Endodermal cell (in vitro differentiated cells): ENCODE data around the gene CST5. TPM values are rescaled to one million over a fixed set of nuclear protein-coding genes. Genes with fewer than 3 reads are reported as not detected.
A peak's percentile ranks its signal among the peaks of the same experiment; 100 is the strongest.

Experiments
- DNase-seq: peaks from one replicate; pipeline ENCODE4 v3.0.0-alpha.2; 2017
- H3K27ac ChIP-seq: 2 replicates; pipeline ENCODE4 v1.5.1; 2013; ENCODE audit warnings: mild to moderate bottlenecking, low read depth, low read length, moderate library complexity
- H3K27me3 ChIP-seq: 2 replicates; pipeline ENCODE4 v1.6.1; 2013; ENCODE audit warnings: mild to moderate bottlenecking, low read length, moderate library complexity; ENCODE audit not compliant: insufficient read depth, control insufficient read depth, poor library complexity, severe bottlenecking
- H3K36me3 ChIP-seq: 2 replicates; pipeline ENCODE4 v1.7.0; 2013; ENCODE audit warnings: mild to moderate bottlenecking, low read length, moderate library complexity; ENCODE audit not compliant: control insufficient read depth, insufficient read depth
- H3K4me1 ChIP-seq: one replicate; pipeline ENCODE4 v1.7.0; 2013; ENCODE audit warnings: low read length; ENCODE audit not compliant: control insufficient read depth, insufficient read depth
- H3K4me3 ChIP-seq: 2 replicates; pipeline ENCODE4 v1.5.1; 2013; ENCODE audit warnings: mild to moderate bottlenecking, low read length, moderate library complexity
- H3K9ac ChIP-seq: 2 replicates; pipeline ENCODE4 v1.6.1; 2013; ENCODE audit warnings: mild to moderate bottlenecking, low read length, moderate library complexity; ENCODE audit not compliant: poor library complexity, severe bottlenecking; ENCODE audit errors: extremely low read depth
- H3K9me3 ChIP-seq: 2 replicates; pipeline ENCODE4 v1.6.1; 2013; ENCODE audit warnings: mild to moderate bottlenecking, low read length, moderate library complexity; ENCODE audit not compliant: control insufficient read depth
- H3K27ac Mint-ChIP-seq: 2 replicates; pipeline ENCODE4 v1.8.0; 2020; ENCODE audit warnings: mixed read lengths
- H3K27me3 Mint-ChIP-seq: 2 replicates; pipeline ENCODE4 v1.8.0; 2021; ENCODE audit warnings: mild to moderate bottlenecking, mixed read lengths; ENCODE audit not compliant: insufficient read depth
- H3K36me3 Mint-ChIP-seq: 2 replicates; pipeline ENCODE4 v1.8.0; 2020; ENCODE audit warnings: low read depth, mixed read lengths
- H3K4me1 Mint-ChIP-seq: 2 replicates; pipeline ENCODE4 v1.8.0; 2020; ENCODE audit warnings: mixed read lengths
- H3K4me3 Mint-ChIP-seq: 2 replicates; pipeline ENCODE4 v1.8.0; 2020; ENCODE audit warnings: mild to moderate bottlenecking, moderate library complexity, mixed read lengths
- H3K9me3 Mint-ChIP-seq: 2 replicates; pipeline ENCODE4 v1.8.0; 2020; ENCODE audit warnings: mild to moderate bottlenecking, mixed read lengths
- WGBS, 2 experiments: methylation state at CpG; one replicate each; pipeline versions ENCODE4 v1.1.5 to v1.1.7; 2013; ENCODE audit warnings: missing lambda C conversion rate in 2 of 2, mixed read lengths in 1 of 2; ENCODE audit not compliant: insufficient coverage in 1 of 2, insufficient read length in 1 of 2; 5-methylcytosine and 5-hydroxymethylcytosine counted together
- total RNA-seq, 2 donors: library from RNA; stranded (reverse); fragmentation: NEBNext Ultra II Directional in 1 of 2; extraction: Animal tissue kit (Norgen Biotek cat#: 25700) in 1 of 2; gene quantifications; 2 replicates in 1 of 2; 3 replicates in 1 of 2; pipeline ENCODE4 v1.2.1, GENCODE V29; 2021
- TF ChIP-seq, protein P1 (sequence below): fragments of 200-600 bp; sonication (generic); conservative IDR thresholded peaks from 2 replicates; pipeline ENCODE4 v1.5.0; 2021; ENCODE audit warnings: antibody characterized with exemption, mild to moderate bottlenecking

The CST5 gene
- total RNA-seq, 2 donors from 2014 or later = not detected

DNA sequence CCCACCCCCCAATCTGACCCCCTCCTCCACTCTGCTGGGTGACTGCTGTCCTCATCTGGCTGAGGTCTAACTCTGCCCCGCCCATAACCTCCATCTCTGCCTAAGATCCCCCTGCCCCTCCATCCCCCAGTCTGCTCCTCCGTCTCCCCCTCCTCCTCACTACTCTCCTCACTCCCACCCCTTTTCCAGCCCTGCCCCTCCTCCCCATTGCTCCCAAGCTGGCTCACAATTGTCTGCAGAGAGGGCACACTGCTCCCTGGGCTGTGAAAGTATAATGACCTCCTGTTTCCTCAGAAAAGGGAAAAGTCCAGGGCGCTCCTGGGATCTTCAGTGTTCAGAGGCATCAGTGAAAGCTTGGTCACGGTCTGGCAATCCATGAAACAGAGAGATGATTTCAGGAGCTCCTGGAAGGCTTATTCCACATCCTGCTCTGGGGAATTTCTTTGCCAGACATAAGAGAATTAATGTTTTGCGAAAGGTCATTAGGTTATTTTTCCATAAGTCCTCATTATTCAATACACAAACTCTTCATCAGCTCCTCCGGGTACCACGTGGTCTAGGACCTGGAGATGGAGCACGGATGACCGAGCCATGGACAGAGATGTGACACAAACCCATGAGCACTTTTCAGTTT lies 21.5 kb downstream of the CST5 start:
- peaks cover 20% of the 10 kb centered on the region for H3K4me1 Mint-ChIP-seq
- H3K27ac Mint-ChIP-seq = no peak overlapping the region
- WGBS, 2 experiments = 50 to 67% methylated on average over 3 to 9 of the region's 9 CpGs
- H3K36me3 ChIP-seq = no peaks in the 10 kb centered on the region
- peak overlapping the region; percentile 70 for H3K27ac ChIP-seq
- H3K9me3 ChIP-seq = peaks cover 3% of the 10 kb centered on the region
- H3K4me1 ChIP-seq = no peaks in the 10 kb centered on the region
- no peak overlapping the region for H3K9ac ChIP-seq
- H3K36me3 Mint-ChIP-seq = no peaks in the 10 kb centered on the region
- no peak overlapping the region for H3K4me3 ChIP-seq
- no peaks in the 10 kb centered on the region for H3K9me3 Mint-ChIP-seq
- no peaks in the 10 kb centered on the region for H3K27me3 Mint-ChIP-seq
- no peak overlapping the region for H3K4me3 Mint-ChIP-seq
- TF ChIP-seq, protein P1, sequence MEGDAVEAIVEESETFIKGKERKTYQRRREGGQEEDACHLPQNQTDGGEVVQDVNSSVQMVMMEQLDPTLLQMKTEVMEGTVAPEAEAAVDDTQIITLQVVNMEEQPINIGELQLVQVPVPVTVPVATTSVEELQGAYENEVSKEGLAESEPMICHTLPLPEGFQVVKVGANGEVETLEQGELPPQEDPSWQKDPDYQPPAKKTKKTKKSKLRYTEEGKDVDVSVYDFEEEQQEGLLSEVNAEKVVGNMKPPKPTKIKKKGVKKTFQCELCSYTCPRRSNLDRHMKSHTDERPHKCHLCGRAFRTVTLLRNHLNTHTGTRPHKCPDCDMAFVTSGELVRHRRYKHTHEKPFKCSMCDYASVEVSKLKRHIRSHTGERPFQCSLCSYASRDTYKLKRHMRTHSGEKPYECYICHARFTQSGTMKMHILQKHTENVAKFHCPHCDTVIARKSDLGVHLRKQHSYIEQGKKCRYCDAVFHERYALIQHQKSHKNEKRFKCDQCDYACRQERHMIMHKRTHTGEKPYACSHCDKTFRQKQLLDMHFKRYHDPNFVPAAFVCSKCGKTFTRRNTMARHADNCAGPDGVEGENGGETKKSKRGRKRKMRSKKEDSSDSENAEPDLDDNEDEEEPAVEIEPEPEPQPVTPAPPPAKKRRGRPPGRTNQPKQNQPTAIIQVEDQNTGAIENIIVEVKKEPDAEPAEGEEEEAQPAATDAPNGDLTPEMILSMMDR = no peak
- peak; percentile 73 for DNase-seq
- no peaks in the 10 kb centered on the region for H3K27me3 ChIP-seq

DNA sequence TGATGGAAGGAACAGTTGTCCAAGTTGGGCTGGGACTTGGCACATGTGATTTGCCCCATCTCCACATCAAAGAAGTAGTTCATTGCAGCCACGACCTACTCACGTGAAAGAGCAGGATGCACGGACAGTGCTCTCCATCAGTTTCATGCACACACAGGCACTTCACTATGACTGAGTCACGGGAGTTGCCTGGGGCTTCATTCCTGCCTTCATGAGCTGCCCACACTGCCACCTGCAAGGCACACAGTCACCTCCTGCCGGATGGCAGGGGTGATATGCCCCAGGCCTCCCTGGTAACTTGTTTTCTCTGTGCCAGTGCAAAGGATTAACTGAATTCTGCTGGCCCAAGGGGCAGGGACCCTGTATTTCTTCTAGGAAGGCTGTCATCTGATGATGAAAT lies 22.8 kb downstream of the CST5 start:
- TF ChIP-seq, protein P1 = no peak
- H3K27ac ChIP-seq = no peak overlapping the region
- WGBS, 2 experiments = 83 to 92% methylated on average over 3 to 5 of the region's 5 CpGs
- H3K4me1 ChIP-seq = no peaks in the 10 kb centered on the region
- no peaks in the 10 kb centered on the region for H3K9me3 ChIP-seq
- Mint-ChIP-seq H3K9me3 (no peaks in the 10 kb centered on the region), H3K36me3 (no peaks in the 10 kb centered on the region), H3K27ac (no peak overlapping the region), H3K27me3 (no peaks in the 10 kb centered on the region), H3K4me1 (peaks cover 20% of the 10 kb centered on the region), H3K4me3 (no peak overlapping the region)
- no peaks in the 10 kb centered on the region for H3K36me3 ChIP-seq
- no peak overlapping the region for H3K4me3 ChIP-seq
- peak; percentile 31 for DNase-seq
- H3K27me3 ChIP-seq = no peaks in the 10 kb centered on the region
- H3K9ac ChIP-seq = no peak overlapping the region

DNA sequence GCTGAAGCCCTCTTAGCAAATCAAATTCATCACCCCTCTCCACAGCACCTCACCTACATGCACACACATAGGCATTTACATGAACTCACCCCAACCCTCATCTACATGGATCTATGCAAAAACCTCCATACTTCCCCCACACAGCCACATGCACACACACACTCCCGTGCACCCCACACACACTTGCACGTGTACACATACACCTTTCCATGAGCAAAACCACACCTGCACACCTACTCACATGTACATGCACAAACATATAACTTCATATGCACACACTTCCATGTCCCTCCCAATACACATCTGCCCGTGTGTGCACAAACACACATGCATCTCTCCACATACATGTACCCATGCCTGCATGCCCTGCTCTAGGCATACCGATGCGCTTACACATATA lies 23.3 kb downstream of the CST5 start:
- no peak overlapping the region for H3K4me3 Mint-ChIP-seq
- no peaks in the 10 kb centered on the region for H3K9me3 Mint-ChIP-seq

More for the DNA sequence above, 23.3 kb downstream of the CST5 start:
- Histone ChIP-seq H3K27me3 (no peaks in the 10 kb centered on the region), H3K4me3 (no peak overlapping the region), H3K36me3 (no peaks in the 10 kb centered on the region), H3K27ac (no peak overlapping the region), H3K4me1 (no peaks in the 10 kb centered on the region), H3K9ac (no peak overlapping the region), H3K9me3 (no peaks in the 10 kb centered on the region)
- WGBS, 2 experiments = 89 to 94% methylated on average over 3 to 5 of the region's 5 CpGs
- TF ChIP-seq, protein P1 = no peak
- DNase-seq = no peak
- peaks cover 17% of the 10 kb centered on the region for H3K4me1 Mint-ChIP-seq
- H3K27me3 Mint-ChIP-seq = no peaks in the 10 kb centered on the region
- H3K36me3 Mint-ChIP-seq = no peaks in the 10 kb centered on the region
- no peak overlapping the region for H3K27ac Mint-ChIP-seq
